ENCODE measurements around the gene PEX26. TPM values are rescaled to one million over a fixed set of nuclear protein-coding genes. Genes with fewer than 3 reads are reported as not detected.

The PEX26 gene
- polyA plus RNA-seq, 1 donor (not counting 4 experiments of a cell fraction or from before 2014, with no cell fraction given): 23.0 TPM

DNA sequence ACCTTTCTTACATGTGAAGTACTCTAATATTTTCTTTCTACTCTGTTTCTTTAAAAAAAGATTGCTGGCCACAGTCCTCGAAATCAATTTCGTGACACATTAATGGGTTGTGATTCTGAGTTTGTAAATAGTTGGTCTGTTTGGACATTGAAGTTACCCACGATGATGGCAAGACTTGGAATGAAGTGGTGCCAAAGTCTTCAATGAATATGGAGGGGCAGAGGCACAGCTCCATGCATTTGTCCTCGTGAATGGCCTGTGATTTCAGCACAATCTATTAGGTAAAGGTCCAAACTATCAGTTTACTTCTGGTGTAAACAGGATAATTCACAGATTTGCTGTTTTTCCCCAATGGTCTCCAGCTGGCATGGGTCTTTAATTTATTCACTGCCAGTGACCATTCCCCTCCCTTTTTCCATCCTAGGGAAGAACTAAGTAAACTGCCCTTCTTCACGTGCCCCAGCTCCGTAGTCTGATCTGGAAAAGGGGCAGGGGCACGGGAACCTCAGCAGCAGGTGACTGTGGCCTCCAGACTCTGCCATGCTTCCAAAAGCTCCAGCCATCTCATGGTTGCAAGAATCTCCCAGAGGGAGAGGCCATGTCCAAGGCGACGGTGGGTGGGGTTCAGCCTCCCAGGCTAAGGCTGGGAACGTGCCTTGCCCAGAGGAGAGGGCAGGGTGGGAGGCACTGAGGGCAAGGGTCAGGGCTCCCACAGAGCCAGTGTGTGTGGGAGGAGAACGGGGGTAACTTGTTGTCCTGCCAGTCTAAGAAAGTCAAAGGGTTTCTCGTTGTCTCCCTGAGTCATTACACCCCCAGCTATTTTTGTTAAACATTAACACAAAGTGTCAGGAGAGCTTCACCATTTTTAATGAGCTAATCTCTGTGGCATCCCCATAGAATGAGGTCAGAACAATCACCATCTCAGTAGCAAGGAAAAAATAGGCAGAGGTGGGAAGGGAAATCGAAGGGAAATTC lies 16.9 kb upstream of the PEX26 start:
- peaks cover 63% of the 10 kb centered on the region for H3K4me1 ChIP-seq (ENCODE audit: control insufficient read depth, extremely low read depth, insufficient read depth, low read length)
- DNase-seq (ENCODE audit: low read depth, low spot score) (no peak), FAIRE-seq (peak; percentile 79)
- H3K27me3 ChIP-seq (ENCODE audit: control insufficient read depth, extremely low read depth, insufficient read depth, low read length): no peaks in the 10 kb centered on the region
- H3K4me3 ChIP-seq (ENCODE audit: control insufficient read depth in 2 of 3, extremely low read depth in 1 of 3, insufficient read depth in 2 of 3, low read depth in 1 of 3, low read length in 3 of 3): no peak overlapping the region
- H3K9ac ChIP-seq (ENCODE audit: control insufficient read depth, extremely low read depth, insufficient read depth, low read length): peak overlapping the region; percentile 59
- H3K79me2 ChIP-seq (ENCODE audit: control insufficient read depth, insufficient read depth, low read length): no peaks in the 10 kb centered on the region
- no peaks in the 10 kb centered on the region for H3K9me1 ChIP-seq (ENCODE audit: control insufficient read depth, extremely low read depth, insufficient read depth, low read length)
- H4K20me1 ChIP-seq (ENCODE audit: control insufficient read depth, extremely low read depth, insufficient read depth, low read length): no peaks in the 10 kb centered on the region
- H3K9me3 ChIP-seq (ENCODE audit: control insufficient read depth, low read depth, low read length): no peaks in the 10 kb centered on the region
- H3K4me2 ChIP-seq (ENCODE audit: control insufficient read depth, extremely low read depth, insufficient read depth, low read depth, low read length): peak overlapping the region; percentile 38
- H3K27ac ChIP-seq (ENCODE audit: control insufficient read depth, insufficient read depth, low read length): peak overlapping the region; percentile 80
- dilution Hi-C loops (cut with MboI; ENCODE audit: extremely low pct_ligation_motif_present, low sequenced_read_pairs): no loop called here
- H3K36me3 ChIP-seq (ENCODE audit: control insufficient read depth in 2 of 2, extremely low read depth in 1 of 2, insufficient read depth in 2 of 2, low read length in 2 of 2): no peaks in the 10 kb centered on the region
- TF ChIP-seq, protein P1, sequence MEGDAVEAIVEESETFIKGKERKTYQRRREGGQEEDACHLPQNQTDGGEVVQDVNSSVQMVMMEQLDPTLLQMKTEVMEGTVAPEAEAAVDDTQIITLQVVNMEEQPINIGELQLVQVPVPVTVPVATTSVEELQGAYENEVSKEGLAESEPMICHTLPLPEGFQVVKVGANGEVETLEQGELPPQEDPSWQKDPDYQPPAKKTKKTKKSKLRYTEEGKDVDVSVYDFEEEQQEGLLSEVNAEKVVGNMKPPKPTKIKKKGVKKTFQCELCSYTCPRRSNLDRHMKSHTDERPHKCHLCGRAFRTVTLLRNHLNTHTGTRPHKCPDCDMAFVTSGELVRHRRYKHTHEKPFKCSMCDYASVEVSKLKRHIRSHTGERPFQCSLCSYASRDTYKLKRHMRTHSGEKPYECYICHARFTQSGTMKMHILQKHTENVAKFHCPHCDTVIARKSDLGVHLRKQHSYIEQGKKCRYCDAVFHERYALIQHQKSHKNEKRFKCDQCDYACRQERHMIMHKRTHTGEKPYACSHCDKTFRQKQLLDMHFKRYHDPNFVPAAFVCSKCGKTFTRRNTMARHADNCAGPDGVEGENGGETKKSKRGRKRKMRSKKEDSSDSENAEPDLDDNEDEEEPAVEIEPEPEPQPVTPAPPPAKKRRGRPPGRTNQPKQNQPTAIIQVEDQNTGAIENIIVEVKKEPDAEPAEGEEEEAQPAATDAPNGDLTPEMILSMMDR (optimal IDR thresholded peaks at IDR 0.05 in 1 of 3, IDR thresholded peaks at IDR 0.05 in 1 of 3, conservative IDR thresholded peaks at IDR 0.05 in 1 of 3; ENCODE audit: extremely low read depth in 1 of 3, insufficient read depth in 2 of 3, low read length in 3 of 3): no peak
- TF ChIP-seq EZH2 (IDR thresholded peaks at IDR 0.05; ENCODE audit: low read length): no peak
- peak overlapping the region; percentile 75 for H2AFZ ChIP-seq (ENCODE audit: control insufficient read depth, low read length)

DNA sequence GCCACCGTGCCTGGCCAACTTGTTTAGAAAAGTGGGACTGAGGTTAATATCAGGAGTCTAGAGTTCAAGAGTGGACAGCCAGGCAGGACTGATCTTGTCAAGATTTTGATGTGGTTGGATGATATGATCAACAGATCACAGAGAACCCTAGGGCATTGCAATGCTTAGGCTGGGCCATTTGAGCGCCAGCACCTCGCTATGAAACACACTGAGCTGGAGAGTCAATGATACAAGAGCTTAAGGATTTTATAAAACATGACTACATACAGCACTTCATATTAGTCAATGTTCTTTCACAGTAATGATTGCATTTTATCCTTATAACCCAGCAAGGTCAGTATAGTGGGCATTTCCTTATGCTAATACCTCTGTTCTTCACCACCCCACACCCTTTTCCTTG lies 15.4 kb upstream of the PEX26 start:
- Histone ChIP-seq H3K36me3 (ENCODE audit: control insufficient read depth in 2 of 2, extremely low read depth in 1 of 2, insufficient read depth in 2 of 2, low read length in 2 of 2) (no peaks in the 10 kb centered on the region), H3K27me3 (ENCODE audit: control insufficient read depth, extremely low read depth, insufficient read depth, low read length) (no peaks in the 10 kb centered on the region), H3K27ac (ENCODE audit: control insufficient read depth, insufficient read depth, low read length) (peak overlapping the region; percentile 72), H3K4me3 (ENCODE audit: control insufficient read depth in 2 of 3, extremely low read depth in 1 of 3, insufficient read depth in 2 of 3, low read depth in 1 of 3, low read length in 3 of 3) (no peak overlapping the region), H3K9ac (ENCODE audit: control insufficient read depth, extremely low read depth, insufficient read depth, low read length) (no peak overlapping the region), H2AFZ (ENCODE audit: control insufficient read depth, low read length) (no peak overlapping the region), H3K4me1 (ENCODE audit: control insufficient read depth, extremely low read depth, insufficient read depth, low read length) (peaks cover 49% of the 10 kb centered on the region), H3K9me3 (ENCODE audit: control insufficient read depth, low read depth, low read length) (no peaks in the 10 kb centered on the region), H3K9me1 (ENCODE audit: control insufficient read depth, extremely low read depth, insufficient read depth, low read length) (no peaks in the 10 kb centered on the region), H3K79me2 (ENCODE audit: control insufficient read depth, insufficient read depth, low read length) (no peaks in the 10 kb centered on the region), H3K4me2 (ENCODE audit: control insufficient read depth, extremely low read depth, insufficient read depth, low read depth, low read length) (peak overlapping the region; percentile 54), H4K20me1 (ENCODE audit: control insufficient read depth, extremely low read depth, insufficient read depth, low read length) (no peaks in the 10 kb centered on the region)
- dilution Hi-C loops (cut with MboI; ENCODE audit: extremely low pct_ligation_motif_present, low sequenced_read_pairs): no loop called here
- FAIRE-seq: peak; percentile 26
- TF ChIP-seq, protein P1 (optimal IDR thresholded peaks at IDR 0.05 in 1 of 3, IDR thresholded peaks at IDR 0.05 in 1 of 3, conservative IDR thresholded peaks at IDR 0.05 in 1 of 3; ENCODE audit: extremely low read depth in 1 of 3, insufficient read depth in 2 of 3, low read length in 3 of 3): no peak
- no peak for TF ChIP-seq EZH2 (IDR thresholded peaks at IDR 0.05; ENCODE audit: low read length)
- DNase-seq (ENCODE audit: low read depth, low spot score): no peak

Data from keratinocyte (primary cell).